PC-9 (cell line): ENCODE measurements around the gene LRRC71. TPM values are rescaled to one million over a fixed set of nuclear protein-coding genes. Genes with fewer than 3 reads are reported as not detected.

Source experiments
- BruUV-seq: library from RNA; stranded (reverse); fragments of 400-500 nt; replicated peaks from 2 replicates; lab custom pipeline; 2021; lab: Mats Ljungman, UMichigan
- CTCF ChIA-PET: fragments of 300-600 bp; sonication (Branson Sonifier 250); formaldehyde crosslinking; loops from one replicate; lab custom pipeline; 2022; ENCODE audit warnings: antibody characterized with exemption; lab: Charles Lee
- POLR2A ChIA-PET: fragments of 300-600 bp; sonication (Branson Sonifier 250); formaldehyde crosslinking; loops from one replicate; lab custom pipeline; 2022; ENCODE audit warnings: antibody characterized with exemption; ENCODE audit not compliant: unreplicated experiment; lab: Charles Lee
- DNase-seq, 2 experiments: peaks; one replicate each; pipeline versions ENCODE4 v3.0.0 to v3.0.0-alpha.2; 2015 to 2022; ENCODE audit warnings: mixed read lengths in 1 of 2
- H2AFZ ChIP-seq: fragments of 200-600 bp; sonication (generic); 2 replicates; pipeline ENCODE4 v1.8.1; 2017; ENCODE audit warnings: antibody characterized with exemption
- H3F3A ChIP-seq: fragments of 200-600 bp; sonication (generic); 2 replicates; pipeline ENCODE4 v1.8.1; 2017; ENCODE audit warnings: antibody characterized with exemption, mild to moderate bottlenecking, low read depth; ENCODE audit not compliant: insufficient read depth
- H3K27ac ChIP-seq: fragments of 200-600 bp; sonication (generic); 2 replicates; pipeline ENCODE4 v1.6.1; 2016; ENCODE audit warnings: mixed run types
- H3K27me3 ChIP-seq: fragments of 200-600 bp; sonication (generic); 2 replicates; pipeline ENCODE4 v1.6.1; 2016; ENCODE audit warnings: low read depth, mixed run types; ENCODE audit not compliant: insufficient read depth
- H3K36me3 ChIP-seq: fragments of 200-600 bp; sonication (generic); 2 replicates; pipeline ENCODE4 v1.6.1; 2016; ENCODE audit warnings: low read depth, mixed run types
- H3K4me1 ChIP-seq: fragments of 200-600 bp; sonication (generic); replicated peaks from 2 replicates; pipeline ENCODE4 v1.6.1; 2016; ENCODE audit warnings: mixed run types; ENCODE audit not compliant: insufficient read depth
- H3K4me2 ChIP-seq: fragments of 200-600 bp; sonication (generic); 2 replicates; pipeline ENCODE4 v1.6.1; 2017; ENCODE audit warnings: mixed run types
- H3K4me3 ChIP-seq: fragments of 200-600 bp; sonication (generic); 2 replicates; pipeline ENCODE4 v1.6.1; 2016; ENCODE audit warnings: mixed run types
- H3K79me2 ChIP-seq: fragments of 200-600 bp; sonication (generic); 2 replicates; pipeline ENCODE4 v1.6.1; 2017; ENCODE audit warnings: low read depth, mixed run types
- H3K9me2 ChIP-seq: fragments of 200-600 bp; sonication (generic); 2 replicates; pipeline ENCODE4 v1.8.1; 2017; ENCODE audit warnings: mild to moderate bottlenecking; ENCODE audit not compliant: insufficient read depth
- H3K9me3 ChIP-seq: fragments of 200-600 bp; sonication (generic); 2 replicates; pipeline ENCODE4 v1.8.1; 2016; ENCODE audit warnings: low read depth; ENCODE audit not compliant: insufficient read depth
- H4K20me1 ChIP-seq: fragments of 200-600 bp; sonication (generic); 2 replicates; pipeline ENCODE4 v1.8.1; 2017; ENCODE audit not compliant: insufficient read depth
- EZH2 ChIP-seq: fragments of 200-600 bp; sonication (generic); IDR thresholded peaks from 2 replicates; pipeline ENCODE4 v1.8.0; 2017; ENCODE audit warnings: antibody characterized with exemption, low read depth
- intact Hi-C: fragments of 100-400 bp; cut with micrococcal nuclease; formaldehyde crosslinking; loops from one replicate; pipeline ENCODE4 v1.10.0; 2022; ENCODE audit not compliant: unreplicated experiment
- total RNA-seq: library from RNA; stranded (reverse); gene quantifications from 2 replicates; pipeline ENCODE4 v1.2.3, GENCODE V29; 2021
- TF ChIP-seq, protein P1 (sequence below): fragments of 200-600 bp; sonication (generic); conservative IDR thresholded peaks from 2 replicates; pipeline ENCODE4 v1.6.1; 2017; ENCODE audit warnings: mixed run types, antibody characterized with exemption, mild to moderate bottlenecking, moderate library complexity

Gene LRRC71
- total RNA-seq, 1 experiment from 2014 or later = not detected

DNA sequence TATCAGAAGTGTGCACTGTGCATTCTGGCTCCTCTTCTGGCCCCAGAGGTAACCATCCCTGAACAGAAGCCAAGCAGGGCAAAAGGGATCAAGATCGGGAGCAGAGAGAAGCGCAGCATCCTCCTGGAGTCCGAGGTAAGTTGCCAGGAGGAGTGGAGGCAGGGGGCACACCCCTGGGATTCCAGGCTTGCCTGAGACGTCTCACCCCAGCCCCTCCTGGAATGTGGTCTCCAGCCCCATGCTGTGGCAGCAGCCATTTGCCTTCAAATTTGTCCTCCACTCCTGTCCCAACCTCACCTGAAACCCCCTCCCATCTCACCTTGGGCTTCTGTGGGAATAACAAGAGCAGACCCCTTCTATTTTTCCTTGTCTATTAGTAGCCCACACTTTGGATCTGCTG, 10.1 kb downstream of the LRRC71 start:
- no peak overlapping the region for H2AFZ ChIP-seq
- no peaks in the 10 kb centered on the region for H3K36me3 ChIP-seq
- CTCF ChIA-PET = no interaction called here
- no peak overlapping the region for H3K4me3 ChIP-seq
- intact Hi-C loops = no loop called here
- H3K9me3 ChIP-seq = no peaks in the 10 kb centered on the region
- no peaks in the 10 kb centered on the region for H3K9me2 ChIP-seq
- no peak for DNase-seq
- H3K4me2 ChIP-seq = no peak overlapping the region
- no peak for TF ChIP-seq EZH2
- TF ChIP-seq, protein P1, sequence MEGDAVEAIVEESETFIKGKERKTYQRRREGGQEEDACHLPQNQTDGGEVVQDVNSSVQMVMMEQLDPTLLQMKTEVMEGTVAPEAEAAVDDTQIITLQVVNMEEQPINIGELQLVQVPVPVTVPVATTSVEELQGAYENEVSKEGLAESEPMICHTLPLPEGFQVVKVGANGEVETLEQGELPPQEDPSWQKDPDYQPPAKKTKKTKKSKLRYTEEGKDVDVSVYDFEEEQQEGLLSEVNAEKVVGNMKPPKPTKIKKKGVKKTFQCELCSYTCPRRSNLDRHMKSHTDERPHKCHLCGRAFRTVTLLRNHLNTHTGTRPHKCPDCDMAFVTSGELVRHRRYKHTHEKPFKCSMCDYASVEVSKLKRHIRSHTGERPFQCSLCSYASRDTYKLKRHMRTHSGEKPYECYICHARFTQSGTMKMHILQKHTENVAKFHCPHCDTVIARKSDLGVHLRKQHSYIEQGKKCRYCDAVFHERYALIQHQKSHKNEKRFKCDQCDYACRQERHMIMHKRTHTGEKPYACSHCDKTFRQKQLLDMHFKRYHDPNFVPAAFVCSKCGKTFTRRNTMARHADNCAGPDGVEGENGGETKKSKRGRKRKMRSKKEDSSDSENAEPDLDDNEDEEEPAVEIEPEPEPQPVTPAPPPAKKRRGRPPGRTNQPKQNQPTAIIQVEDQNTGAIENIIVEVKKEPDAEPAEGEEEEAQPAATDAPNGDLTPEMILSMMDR = no peak
- POLR2A ChIA-PET = no interaction called here
- H4K20me1 ChIP-seq = no peaks in the 10 kb centered on the region
- H3K27ac ChIP-seq = no peak overlapping the region
- BruUV-seq = no TSS peak
- H3K4me1 ChIP-seq = peaks cover 16% of the 10 kb centered on the region
- H3K79me2 ChIP-seq = no peaks in the 10 kb centered on the region
- H3F3A ChIP-seq = peaks cover 14% of the 10 kb centered on the region
- H3K27me3 ChIP-seq = no peaks in the 10 kb centered on the region

DNA sequence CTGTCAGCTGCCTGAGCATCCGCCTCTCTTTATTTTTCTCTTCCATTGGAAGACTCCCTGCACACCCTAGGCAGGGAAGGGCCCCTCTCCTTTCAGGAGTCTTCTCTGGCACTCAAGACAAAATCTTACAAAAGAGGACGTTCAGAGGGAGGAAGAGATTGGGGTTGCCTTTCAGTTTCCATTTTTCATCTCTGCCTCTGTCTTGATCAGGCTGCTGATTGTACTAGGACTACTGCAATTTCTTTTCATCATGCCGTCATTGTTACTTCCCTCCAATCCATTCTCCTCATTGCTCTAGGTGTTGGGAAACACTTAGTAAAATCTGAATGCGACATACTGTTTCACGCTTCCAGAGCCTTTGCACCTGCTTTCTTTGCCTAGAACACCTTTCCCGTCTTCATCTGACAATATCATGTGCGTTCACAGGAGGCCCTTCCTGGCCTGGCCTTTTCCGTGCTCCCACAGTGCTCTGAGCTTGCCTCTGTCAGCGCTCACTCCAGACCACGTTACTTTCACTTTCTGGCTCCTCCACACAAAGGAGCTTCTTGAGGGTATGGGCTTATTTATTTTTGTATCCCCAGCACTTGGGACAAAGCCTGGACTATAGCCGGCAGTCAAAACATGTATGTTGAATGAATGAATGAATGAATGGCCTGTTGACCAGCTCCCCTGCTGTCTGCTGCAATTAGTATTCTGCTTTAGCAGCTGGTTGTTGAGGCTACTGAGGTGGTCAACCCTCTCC, 10.9 kb downstream of the LRRC71 start:
- H2AFZ ChIP-seq = no peak overlapping the region
- no peaks in the 10 kb centered on the region for H3K79me2 ChIP-seq
- no peaks in the 10 kb centered on the region for H4K20me1 ChIP-seq
- intact Hi-C loops = no loop called here
- CTCF ChIA-PET = interaction anchor here (0.5 kb wide), 1 partner anchor 101 kb away, joined by 3 read pairs; no protein-coding TSS in a partner anchor
- H3K36me3 ChIP-seq = no peaks in the 10 kb centered on the region
- POLR2A ChIA-PET = no interaction called here
- H3F3A ChIP-seq = peaks cover 6% of the 10 kb centered on the region; the same call in 1 of the 2 replicates
- no peak overlapping the region for H3K27ac ChIP-seq
- peaks cover 7% of the 10 kb centered on the region; the same call in 1 of the 2 replicates for H3K4me1 ChIP-seq
- H3K4me2 ChIP-seq = no peak overlapping the region
- no peak for TF ChIP-seq EZH2
- TF ChIP-seq, protein P1 = no peak
- no TSS peak for BruUV-seq
- H3K9me3 ChIP-seq = no peaks in the 10 kb centered on the region
- H3K9me2 ChIP-seq = no peaks in the 10 kb centered on the region
- H3K27me3 ChIP-seq = no peaks in the 10 kb centered on the region
- DNase-seq = no peak
- no peak overlapping the region for H3K4me3 ChIP-seq

DNA sequence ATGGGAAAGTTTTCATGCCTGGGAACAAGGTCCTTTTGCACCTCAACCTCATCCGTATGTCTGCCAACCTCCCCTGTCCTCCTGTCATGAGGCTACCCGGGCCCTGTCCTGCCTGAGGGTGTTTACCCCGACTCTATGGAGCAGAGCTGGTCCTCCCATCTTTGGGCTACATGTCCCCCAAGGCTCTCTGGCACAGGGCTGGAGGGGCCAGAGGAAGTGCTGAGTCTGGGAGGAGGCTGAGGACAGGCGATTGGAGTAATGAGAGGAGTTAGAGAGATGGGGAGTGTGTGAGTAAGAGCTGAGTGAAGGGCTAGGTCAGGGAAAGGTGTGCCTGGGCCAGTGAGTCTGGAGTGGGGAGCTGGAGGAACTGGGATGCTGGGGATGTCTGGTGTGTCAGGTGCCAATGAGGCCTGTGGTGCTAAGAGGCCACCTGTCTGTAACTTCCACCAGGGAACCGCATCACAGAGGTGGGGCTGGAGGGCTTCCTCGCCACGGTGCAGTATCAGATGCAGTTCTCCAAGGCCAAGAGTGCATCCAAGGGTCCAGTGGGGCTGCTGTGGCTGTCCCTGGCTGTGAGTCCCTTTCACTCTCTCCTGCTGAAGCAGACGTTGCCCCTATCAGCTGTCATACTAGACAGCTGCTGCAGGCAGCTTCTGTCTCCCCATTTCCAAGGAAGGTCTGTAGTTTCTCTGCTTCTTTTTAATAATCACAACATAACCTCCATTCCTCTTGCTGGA, 11.7 kb downstream of the LRRC71 start:
- no TSS peak for BruUV-seq
- H3K9me2 ChIP-seq = no peaks in the 10 kb centered on the region
- no peaks in the 10 kb centered on the region; the same call in 1 of the 2 replicates for H3F3A ChIP-seq
- no peaks in the 10 kb centered on the region for H4K20me1 ChIP-seq
- ChIA-PET CTCF (no interaction called here), POLR2A (no interaction called here)
- no peaks in the 10 kb centered on the region for H3K36me3 ChIP-seq
- no peak overlapping the region for H3K27ac ChIP-seq
- no peak overlapping the region for H3K4me3 ChIP-seq
- H3K4me2 ChIP-seq = no peak overlapping the region
- no peak overlapping the region for H2AFZ ChIP-seq
- no peaks in the 10 kb centered on the region for H3K27me3 ChIP-seq
- intact Hi-C loops = no loop called here
- TF ChIP-seq EZH2 = no peak
- TF ChIP-seq, protein P1 = no peak
- 0 out of 2 replicates have a peak, but pooled peaks cover 3% of the 10 kb centered on the region for H3K4me1 ChIP-seq
- no peaks in the 10 kb centered on the region for H3K79me2 ChIP-seq
- DNase-seq = no peak
- H3K9me3 ChIP-seq = no peaks in the 10 kb centered on the region
